DND-41 (cell line): ENCODE measurements around the gene DEFB131B.
"Not testable (repeated sequence)": the region's sequence is repeated elsewhere in the genome, so short reads cannot be mapped to it uniquely, and the experiment has no call there.

Source experiments
- ATAC-seq: fragments of 200-7000 bp; cut with Tn5 transposase; 3 replicates; pipeline ENCODE4 v1.9.1; 2021; ENCODE audit warnings: low read depth; ENCODE audit not compliant: insufficient read depth
- DNase-seq: peaks from one replicate; pipeline ENCODE4 v3.0.0-alpha.2; 2020
- H2AFZ ChIP-seq: 2 replicates; pipeline ENCODE4 v1.6.0; 2012; ENCODE audit warnings: low read depth, low read length
- H3K27ac ChIP-seq: 2 replicates; pipeline ENCODE4 v1.5.1; 2012; ENCODE audit warnings: low read length, inconsistent platforms
- H3K27me3 ChIP-seq: fragments of 200-600 bp; sonication (generic); 2 replicates; pipeline ENCODE4 v1.6.0; 2012; ENCODE audit warnings: low read length, mild to moderate bottlenecking, inconsistent platforms; ENCODE audit not compliant: insufficient read depth, poor library complexity
- H3K36me3 ChIP-seq: 2 replicates; pipeline ENCODE4 v1.5.1; 2012; ENCODE audit warnings: low read length, inconsistent platforms; ENCODE audit not compliant: insufficient read depth
- H3K4me1 ChIP-seq: 2 replicates; pipeline ENCODE4 v1.5.1; 2012; ENCODE audit warnings: mild to moderate bottlenecking, low read length; ENCODE audit not compliant: insufficient read depth
- H3K4me2 ChIP-seq: 2 replicates; pipeline ENCODE4 v1.6.0; 2012; ENCODE audit warnings: mild to moderate bottlenecking, moderate library complexity, low read length, inconsistent platforms; ENCODE audit not compliant: insufficient read depth
- H3K4me3 ChIP-seq, 2 experiments: fragments of 200-600 bp in 1 of 2; shearing (Covaris generic) in 1 of 2; 2 replicates each; pipeline ENCODE4 v1.5.1; 2012 to 2016; ENCODE audit warnings: inconsistent platforms in 2 of 2, low read length in 2 of 2, mild to moderate bottlenecking in 2 of 2, low read depth in 1 of 2, moderate library complexity in 1 of 2
- H3K79me2 ChIP-seq: 2 replicates; pipeline ENCODE4 v1.6.0; 2012; ENCODE audit warnings: low read length, inconsistent platforms; ENCODE audit not compliant: insufficient read depth
- H3K9ac ChIP-seq: 2 replicates; pipeline ENCODE4 v1.6.0; 2012; ENCODE audit warnings: low read depth, mild to moderate bottlenecking, inconsistent platforms, low read length, moderate library complexity
- H3K9me3 ChIP-seq: 2 replicates; pipeline ENCODE4 v1.5.1; 2012; ENCODE audit warnings: low read length, moderate library complexity, mild to moderate bottlenecking, inconsistent platforms; ENCODE audit not compliant: insufficient read depth, severe bottlenecking
- H4K20me1 ChIP-seq: 2 replicates; pipeline ENCODE4 v1.6.0; 2012; ENCODE audit warnings: low read length; ENCODE audit not compliant: insufficient read depth
- EZH2 ChIP-seq: IDR thresholded peaks from 3 replicates; pipeline ENCODE4 v1.6.1; 2012; ENCODE audit warnings: borderline replicate concordance, low read depth, mild to moderate bottlenecking, moderate library complexity, low read length, inconsistent platforms; ENCODE audit not compliant: severe bottlenecking
- TF ChIP-seq, protein P1 (sequence below): IDR thresholded peaks from 2 replicates; pipeline ENCODE4 v1.5.1; 2012; ENCODE audit warnings: borderline replicate concordance, low read length, moderate library complexity, mild to moderate bottlenecking; ENCODE audit not compliant: poor library complexity, severe bottlenecking; ENCODE audit errors: extremely low read depth

Gene DEFB131B

DNA sequence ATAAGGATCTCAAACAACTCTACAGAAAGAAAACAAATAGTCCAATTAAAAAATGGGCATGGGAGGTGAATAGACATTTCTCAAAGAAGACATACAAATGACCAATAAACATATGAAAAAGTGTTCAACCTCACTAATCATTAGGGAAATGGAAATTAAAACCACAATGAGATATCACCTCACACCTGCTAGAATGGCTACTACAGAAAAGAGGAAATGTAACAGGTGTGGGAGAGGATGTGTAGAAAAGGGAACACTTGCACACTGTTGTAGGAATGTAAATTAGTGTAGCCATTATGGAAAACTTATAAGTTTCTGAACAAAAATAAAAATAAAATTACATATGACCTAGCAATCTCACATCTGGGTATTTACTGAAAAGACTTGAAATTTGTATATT, 7.6 kb upstream of the DEFB131B start:
- not testable (repeated sequence) for H3K4me2 ChIP-seq, H3K79me2 ChIP-seq, H3K4me1 ChIP-seq, H3K4me3 ChIP-seq, H3K36me3 ChIP-seq, H3K27ac ChIP-seq, DNase-seq, ATAC-seq, H3K9ac ChIP-seq, H4K20me1 ChIP-seq, H2AFZ ChIP-seq, H3K9me3 ChIP-seq, H3K27me3 ChIP-seq

DNA sequence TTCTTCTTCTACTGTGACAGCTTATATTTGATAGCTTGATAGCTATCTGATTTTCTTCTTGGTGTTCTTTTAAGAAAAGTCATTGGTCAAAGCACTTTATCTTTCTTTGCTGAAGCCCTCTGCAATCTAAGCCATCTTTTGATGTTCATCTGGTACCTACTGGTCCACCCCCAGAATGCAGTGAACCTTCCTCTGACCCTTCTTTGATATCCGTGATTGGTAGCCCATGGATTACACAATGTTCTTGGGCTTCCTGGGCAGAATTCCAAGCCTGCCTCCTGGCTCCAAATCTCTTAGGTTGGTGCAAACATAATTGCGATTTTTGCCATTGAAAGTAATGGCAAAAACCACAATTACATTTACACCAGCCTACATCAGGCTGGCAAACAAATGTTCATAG, 2.0 kb upstream of the DEFB131B start:
- not testable (repeated sequence) for H3K4me1 ChIP-seq, H3K9ac ChIP-seq, H3K4me2 ChIP-seq, H3K27ac ChIP-seq, H3K9me3 ChIP-seq, H3K79me2 ChIP-seq, ATAC-seq, H3K27me3 ChIP-seq, H4K20me1 ChIP-seq, H3K36me3 ChIP-seq, H3K4me3 ChIP-seq, DNase-seq, H2AFZ ChIP-seq

DNA sequence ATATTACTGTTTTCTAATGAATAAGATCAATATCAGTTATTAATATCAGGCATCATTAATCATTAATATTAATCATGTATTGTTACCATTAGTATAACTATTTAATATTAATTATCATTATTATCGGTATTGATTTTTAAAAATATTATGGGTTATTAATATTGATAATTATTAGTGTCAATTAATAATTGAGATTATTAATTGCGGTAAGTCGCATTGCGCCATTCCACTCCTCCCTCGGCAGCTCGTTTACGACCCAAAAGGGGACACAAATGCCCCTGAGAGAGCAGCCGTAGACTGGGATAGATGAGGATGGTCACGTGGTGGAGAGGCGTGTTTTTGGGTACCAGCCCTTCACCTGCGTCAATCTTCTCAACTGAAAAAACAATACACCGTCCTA, 7.6 kb downstream of the DEFB131B start:
- H3K4me3 ChIP-seq, H4K20me1 ChIP-seq, H3K4me2 ChIP-seq, H3K27me3 ChIP-seq, ATAC-seq, H3K9me3 ChIP-seq, DNase-seq, H3K27ac ChIP-seq, H2AFZ ChIP-seq, H3K79me2 ChIP-seq, H3K4me1 ChIP-seq, H3K36me3 ChIP-seq, H3K9ac ChIP-seq: not testable (repeated sequence)

DNA sequence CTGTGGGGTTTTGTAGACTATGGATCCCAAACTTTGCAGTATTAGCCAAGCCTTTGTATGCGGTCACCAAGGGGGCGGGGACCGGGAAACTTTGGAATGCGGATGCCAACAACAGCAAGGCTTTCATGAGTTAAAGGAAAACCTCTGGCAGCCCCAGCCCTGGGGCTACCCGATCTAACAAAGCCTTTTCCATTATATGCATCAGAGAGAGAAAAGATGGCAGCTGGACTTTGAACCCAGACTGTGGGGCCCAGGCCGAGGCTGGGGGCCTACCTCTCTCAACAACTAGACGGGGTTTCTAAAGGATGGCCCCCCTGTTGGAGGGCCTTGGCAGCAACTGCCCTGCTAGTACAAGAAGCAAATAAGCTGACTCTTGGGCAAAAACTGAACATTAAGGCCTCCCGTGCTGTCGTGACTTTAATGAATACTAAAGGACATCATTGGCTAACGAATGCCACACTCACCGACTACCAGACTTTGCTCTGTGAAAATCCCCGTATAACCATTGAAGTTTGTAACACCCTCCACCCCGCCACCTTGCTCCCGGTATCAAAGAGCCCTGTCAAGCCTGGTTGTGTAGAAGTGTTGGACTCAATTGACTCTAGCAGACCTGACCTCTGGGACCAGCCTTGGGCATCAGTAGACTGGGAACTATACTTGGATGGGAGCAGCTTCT, 10.2 kb downstream of the DEFB131B start:
- H3K27me3 ChIP-seq, H3K27ac ChIP-seq, H4K20me1 ChIP-seq, ATAC-seq, H3K79me2 ChIP-seq, H3K4me3 ChIP-seq, H3K9me3 ChIP-seq, H3K36me3 ChIP-seq, H3K4me1 ChIP-seq, DNase-seq, H3K9ac ChIP-seq, H2AFZ ChIP-seq, H3K4me2 ChIP-seq: not testable (repeated sequence)

DNA sequence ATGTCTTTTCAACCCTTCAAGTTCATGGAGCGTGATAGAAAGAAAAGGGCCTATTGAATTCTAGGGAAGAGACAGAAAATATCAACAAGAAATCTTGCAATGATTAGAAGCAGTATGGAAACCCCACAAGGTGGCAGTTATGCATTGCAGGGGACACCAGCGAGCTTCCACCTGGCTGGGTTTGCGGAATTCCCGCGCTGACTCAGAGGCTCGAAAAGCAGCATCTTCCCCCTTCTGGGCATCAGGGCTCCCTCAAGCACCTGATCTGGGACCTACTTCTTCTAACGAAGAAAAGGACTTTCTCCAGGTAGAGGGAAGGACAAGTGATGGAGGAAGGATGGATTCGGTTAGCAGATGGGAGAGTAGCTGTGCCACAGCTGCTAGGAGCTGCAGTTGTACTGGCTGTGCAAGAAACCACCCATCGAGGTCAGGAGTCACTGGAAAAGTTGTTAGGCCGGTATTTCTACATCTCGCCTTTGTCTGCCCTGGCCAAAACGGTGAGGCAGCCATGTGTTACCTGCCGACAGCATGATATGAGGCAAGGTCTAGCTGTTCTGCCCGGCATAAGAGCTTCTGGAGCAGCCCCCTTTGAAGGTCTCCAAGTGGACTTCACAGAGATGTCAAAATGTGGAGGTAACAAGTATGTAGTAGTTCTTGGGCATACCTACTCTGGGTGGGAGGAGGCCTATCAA, 11.1 kb downstream of the DEFB131B start:
- not testable (repeated sequence) for H4K20me1 ChIP-seq, H3K27me3 ChIP-seq, H3K79me2 ChIP-seq, H2AFZ ChIP-seq, H3K4me3 ChIP-seq, H3K4me2 ChIP-seq, H3K9ac ChIP-seq, ATAC-seq, H3K9me3 ChIP-seq, H3K27ac ChIP-seq, H3K4me1 ChIP-seq, DNase-seq, H3K36me3 ChIP-seq

DNA sequence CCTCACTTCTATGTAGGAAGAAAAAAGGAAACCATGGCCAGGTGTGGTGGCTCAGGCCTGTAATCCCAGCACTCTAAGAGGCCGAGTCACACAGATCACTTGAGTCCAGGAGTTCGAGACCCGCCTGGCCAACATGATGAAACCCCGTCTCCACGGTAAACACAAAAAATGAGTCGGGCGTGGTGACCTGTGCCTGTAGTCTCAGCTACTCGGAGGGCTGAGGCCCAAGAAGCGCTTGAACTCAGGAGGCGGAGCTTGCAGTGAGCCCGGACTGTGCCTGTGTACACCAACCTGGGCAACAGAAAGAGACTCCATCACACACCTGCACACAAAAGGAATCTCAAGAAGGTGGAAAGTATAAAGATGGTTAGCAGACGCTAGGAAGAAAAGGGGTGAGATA, 17.7 kb downstream of the DEFB131B start:
- no peak overlapping the region for H3K9ac ChIP-seq
- no peak overlapping the region for H3K4me3 ChIP-seq
- 0 out of 2 replicates have a peak, but pooled peaks cover 3% of the 10 kb centered on the region for H3K36me3 ChIP-seq
- no peaks in the 10 kb centered on the region for H3K27me3 ChIP-seq
- no peak for TF ChIP-seq EZH2
- TF ChIP-seq, protein P1, sequence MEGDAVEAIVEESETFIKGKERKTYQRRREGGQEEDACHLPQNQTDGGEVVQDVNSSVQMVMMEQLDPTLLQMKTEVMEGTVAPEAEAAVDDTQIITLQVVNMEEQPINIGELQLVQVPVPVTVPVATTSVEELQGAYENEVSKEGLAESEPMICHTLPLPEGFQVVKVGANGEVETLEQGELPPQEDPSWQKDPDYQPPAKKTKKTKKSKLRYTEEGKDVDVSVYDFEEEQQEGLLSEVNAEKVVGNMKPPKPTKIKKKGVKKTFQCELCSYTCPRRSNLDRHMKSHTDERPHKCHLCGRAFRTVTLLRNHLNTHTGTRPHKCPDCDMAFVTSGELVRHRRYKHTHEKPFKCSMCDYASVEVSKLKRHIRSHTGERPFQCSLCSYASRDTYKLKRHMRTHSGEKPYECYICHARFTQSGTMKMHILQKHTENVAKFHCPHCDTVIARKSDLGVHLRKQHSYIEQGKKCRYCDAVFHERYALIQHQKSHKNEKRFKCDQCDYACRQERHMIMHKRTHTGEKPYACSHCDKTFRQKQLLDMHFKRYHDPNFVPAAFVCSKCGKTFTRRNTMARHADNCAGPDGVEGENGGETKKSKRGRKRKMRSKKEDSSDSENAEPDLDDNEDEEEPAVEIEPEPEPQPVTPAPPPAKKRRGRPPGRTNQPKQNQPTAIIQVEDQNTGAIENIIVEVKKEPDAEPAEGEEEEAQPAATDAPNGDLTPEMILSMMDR = no peak
- no peak for ATAC-seq
- H3K27ac ChIP-seq = no peak overlapping the region
- H4K20me1 ChIP-seq = no peaks in the 10 kb centered on the region
- H3K4me1 ChIP-seq = no peaks in the 10 kb centered on the region
- no peak overlapping the region for H3K4me2 ChIP-seq
- no peaks in the 10 kb centered on the region for H3K79me2 ChIP-seq
- H3K9me3 ChIP-seq = no peaks in the 10 kb centered on the region
- no peak for DNase-seq
- no peak overlapping the region for H2AFZ ChIP-seq

DNA sequence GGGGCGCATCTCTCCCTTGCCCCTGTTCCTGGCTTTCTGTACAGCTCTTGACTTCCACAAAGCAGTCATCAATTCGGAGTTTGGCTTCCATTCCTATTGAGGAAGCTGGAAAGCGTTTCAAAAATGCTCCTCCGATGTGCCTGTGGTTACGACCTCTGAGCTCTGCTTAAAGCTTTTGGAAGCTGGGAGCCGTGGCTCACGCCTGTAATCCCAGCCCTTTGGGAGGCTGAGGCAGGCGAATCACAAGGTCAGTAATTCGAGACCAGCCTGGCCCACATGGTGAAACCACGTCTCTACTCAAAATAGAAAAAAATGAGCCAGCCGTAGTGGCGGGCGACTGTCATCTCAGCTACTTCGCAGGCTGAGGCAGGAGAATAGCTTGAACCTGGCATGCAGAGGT, 22.9 kb downstream of the DEFB131B start:
- H3K4me3 ChIP-seq, H3K4me2 ChIP-seq, H4K20me1 ChIP-seq, H3K4me1 ChIP-seq, H3K9ac ChIP-seq, H3K27me3 ChIP-seq, ATAC-seq, H3K27ac ChIP-seq, H3K9me3 ChIP-seq, DNase-seq, H2AFZ ChIP-seq, H3K36me3 ChIP-seq, H3K79me2 ChIP-seq: not testable (repeated sequence)
